SU-DHL-6 (cell line): ENCODE data around the gene CCDC107.

Experiments
- EZH2phosphoT487 ChIP-seq: fragments of 200-600 bp; sonication (generic), shearing (Covaris generic); conservative IDR thresholded peaks from 2 replicates; pipeline ENCODE4 v1.6.1; 2018; ENCODE audit warnings: mild to moderate bottlenecking, antibody characterized with exemption, low read length, moderate library complexity, mixed read lengths
- TF ChIP-seq, protein P1 (sequence below): fragments of 200-600 bp; sonication (generic); IDR thresholded peaks from one replicate; pipeline ENCODE4 v1.5.1; 2017; ENCODE audit warnings: antibody characterized with exemption, mild to moderate bottlenecking, low read length, moderate library complexity; ENCODE audit not compliant: insufficient read depth, poor library complexity, severe bottlenecking

DNA sequence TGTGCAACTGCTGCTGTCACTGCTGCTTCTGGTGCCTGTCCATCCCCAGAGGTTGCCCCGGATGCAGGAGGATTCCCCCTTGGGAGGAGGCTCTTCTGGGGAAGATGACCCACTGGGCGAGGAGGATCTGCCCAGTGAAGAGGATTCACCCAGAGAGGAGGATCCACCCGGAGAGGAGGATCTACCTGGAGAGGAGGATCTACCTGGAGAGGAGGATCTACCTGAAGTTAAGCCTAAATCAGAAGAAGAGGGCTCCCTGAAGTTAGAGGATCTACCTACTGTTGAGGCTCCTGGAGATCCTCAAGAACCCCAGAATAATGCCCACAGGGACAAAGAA lies 15.9 kb downstream of the CCDC107 start:
- TF ChIP-seq, protein P1, sequence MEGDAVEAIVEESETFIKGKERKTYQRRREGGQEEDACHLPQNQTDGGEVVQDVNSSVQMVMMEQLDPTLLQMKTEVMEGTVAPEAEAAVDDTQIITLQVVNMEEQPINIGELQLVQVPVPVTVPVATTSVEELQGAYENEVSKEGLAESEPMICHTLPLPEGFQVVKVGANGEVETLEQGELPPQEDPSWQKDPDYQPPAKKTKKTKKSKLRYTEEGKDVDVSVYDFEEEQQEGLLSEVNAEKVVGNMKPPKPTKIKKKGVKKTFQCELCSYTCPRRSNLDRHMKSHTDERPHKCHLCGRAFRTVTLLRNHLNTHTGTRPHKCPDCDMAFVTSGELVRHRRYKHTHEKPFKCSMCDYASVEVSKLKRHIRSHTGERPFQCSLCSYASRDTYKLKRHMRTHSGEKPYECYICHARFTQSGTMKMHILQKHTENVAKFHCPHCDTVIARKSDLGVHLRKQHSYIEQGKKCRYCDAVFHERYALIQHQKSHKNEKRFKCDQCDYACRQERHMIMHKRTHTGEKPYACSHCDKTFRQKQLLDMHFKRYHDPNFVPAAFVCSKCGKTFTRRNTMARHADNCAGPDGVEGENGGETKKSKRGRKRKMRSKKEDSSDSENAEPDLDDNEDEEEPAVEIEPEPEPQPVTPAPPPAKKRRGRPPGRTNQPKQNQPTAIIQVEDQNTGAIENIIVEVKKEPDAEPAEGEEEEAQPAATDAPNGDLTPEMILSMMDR: no peak
- TF ChIP-seq EZH2phosphoT487: no peak
